CD8-positive, alpha-beta memory T cell (primary cell): Measurements from ENCODE around the gene SDCCAG8. TPM values are rescaled to one million over a fixed set of nuclear protein-coding genes. Genes with fewer than 3 reads are reported as not detected.

ENCODE experiments used
- CTCF ChIA-PET: fragments of 350-600 bp; sonication (Branson Sonifier 250); formaldehyde crosslinking; loops from one replicate; lab custom pipeline; 2021; ENCODE audit warnings: antibody characterized with exemption; lab: Charles Lee
- POLR2A ChIA-PET: fragments of 350-600 bp; sonication (Branson Sonifier 250); formaldehyde crosslinking; loops from one replicate; lab custom pipeline; 2021; ENCODE audit warnings: antibody characterized with exemption; lab: Charles Lee
- DNase-seq, 5 donors: peaks; one replicate each; pipeline versions ENCODE4 v3.0.0 to v3.0.0-alpha.2; 2020 to 2022; ENCODE audit warnings: mixed read lengths in 1 of 5
- H3K27ac ChIP-seq: one replicate; pipeline ENCODE4 v1.7.0; 2013; ENCODE audit warnings: low read depth, mild to moderate bottlenecking, low read length, moderate library complexity
- H3K27me3 ChIP-seq: 2 replicates; pipeline ENCODE4 v1.7.0; 2013; ENCODE audit warnings: low read length, mild to moderate bottlenecking; ENCODE audit not compliant: insufficient read depth, poor library complexity, severe bottlenecking
- H3K36me3 ChIP-seq: 2 replicates; pipeline ENCODE4 v1.7.0; 2013; ENCODE audit warnings: mild to moderate bottlenecking, low read length, moderate library complexity; ENCODE audit not compliant: insufficient read depth
- H3K4me1 ChIP-seq: 2 replicates; pipeline ENCODE4 v1.7.0; 2013; ENCODE audit warnings: mild to moderate bottlenecking, low read length, moderate library complexity; ENCODE audit not compliant: insufficient read depth
- H3K4me3 ChIP-seq: 2 replicates; pipeline ENCODE4 v1.7.0; 2013; ENCODE audit warnings: mild to moderate bottlenecking, low read length
- H3K9me3 ChIP-seq: 2 replicates; pipeline ENCODE4 v1.7.0; 2013; ENCODE audit warnings: mild to moderate bottlenecking, low read length
- H3K27ac Mint-ChIP-seq, 8 donors: one replicate each; pipeline ENCODE4 v1.8.0; 2020 to 2021; ENCODE audit warnings: mixed read lengths in 8 of 8, mild to moderate bottlenecking in 6 of 8, inconsistent platforms in 3 of 8, moderate library complexity in 3 of 8
- H3K27me3 Mint-ChIP-seq, 2 donors: one replicate each; pipeline ENCODE4 v1.8.0; 2020 to 2021; ENCODE audit warnings: mixed read lengths in 2 of 2, mild to moderate bottlenecking in 1 of 2, moderate library complexity in 1 of 2
- H3K36me3 Mint-ChIP-seq, 3 donors: one replicate each; pipeline ENCODE4 v1.8.0; 2020 to 2021; ENCODE audit warnings: mixed read lengths in 3 of 3, inconsistent platforms in 1 of 3, mild to moderate bottlenecking in 1 of 3
- H3K4me1 Mint-ChIP-seq, 3 donors: one replicate each; pipeline ENCODE4 v1.8.0; 2020 to 2021; ENCODE audit warnings: mixed read lengths in 3 of 3, inconsistent platforms in 1 of 3, mild to moderate bottlenecking in 1 of 3
- H3K4me3 Mint-ChIP-seq, 7 donors: one replicate each; pipeline ENCODE4 v1.8.0; 2020 to 2021; ENCODE audit warnings: mixed read lengths in 7 of 7, mild to moderate bottlenecking in 6 of 7, moderate library complexity in 4 of 7, inconsistent platforms in 2 of 7
- H3K9me3 Mint-ChIP-seq, 5 donors: one replicate each; pipeline ENCODE4 v1.8.0; 2020 to 2022; ENCODE audit warnings: mixed read lengths in 5 of 5, mild to moderate bottlenecking in 3 of 5, moderate library complexity in 2 of 5, inconsistent platforms in 1 of 5
- polyA plus RNA-seq: library from polyadenylated mRNA; unstranded; fragments of 300-500 nt; fragmentation: Illumina TruSeq; gene quantifications from one replicate; pipeline ENCODE4 v1.2.3, GENCODE V29; 2021
- total RNA-seq, 2 experiments: library from RNA; stranded (reverse); gene quantifications; one replicate each; pipeline ENCODE4 v1.2.3, GENCODE V29; 2021

The SDCCAG8 gene
- total and polyA plus RNA-seq, 3 experiments from 2014 or later: 17.8 to 22.3 (median 18.3) TPM

DNA sequence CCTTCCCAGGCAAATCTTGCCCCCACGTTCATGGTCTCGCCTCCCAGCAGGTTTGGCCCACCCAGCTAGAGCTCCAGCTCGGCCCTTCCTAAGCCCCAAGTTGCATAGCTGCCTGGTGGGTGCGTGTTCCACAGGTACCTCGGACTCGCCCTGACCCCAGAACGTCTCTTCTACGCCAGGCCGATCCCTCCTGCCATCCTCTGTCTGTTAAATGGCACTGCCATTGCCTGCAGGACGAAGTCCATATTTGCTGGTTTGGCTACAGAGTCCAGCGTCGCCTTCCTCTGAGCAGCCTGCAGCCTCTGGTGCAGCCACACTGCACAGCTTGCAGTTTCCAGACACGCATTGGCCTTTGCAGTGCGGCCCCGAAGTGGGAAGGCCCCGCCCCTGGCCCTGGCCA is 228.1 kb downstream of the SDCCAG8 start:
- no peak overlapping the region for H3K27ac ChIP-seq
- no peak for DNase-seq
- Mint-ChIP-seq H3K4me3 (peak overlapping the region; percentile 64 to 92 (median 76)), H3K27me3 (no peaks in the 10 kb centered on the region), H3K27ac (peak overlapping the region in 2 of 8 donors; percentile 15 to 55), H3K36me3 (peaks cover 2 to 7% (median 3%) of the 10 kb centered on the region in 3 donors), H3K4me1 (peaks cover 18 to 33% (median 26%) of the 10 kb centered on the region in 3 donors), H3K9me3 (no peaks in the 10 kb centered on the region)
- H3K4me1 ChIP-seq: peaks cover 13% of the 10 kb centered on the region
- ChIA-PET CTCF (no interaction called here), POLR2A (no interaction called here)
- H3K36me3 ChIP-seq: no peaks in the 10 kb centered on the region
- H3K27me3 ChIP-seq: no peaks in the 10 kb centered on the region
- no peaks in the 10 kb centered on the region for H3K9me3 ChIP-seq
- H3K4me3 ChIP-seq: no peak overlapping the region

DNA sequence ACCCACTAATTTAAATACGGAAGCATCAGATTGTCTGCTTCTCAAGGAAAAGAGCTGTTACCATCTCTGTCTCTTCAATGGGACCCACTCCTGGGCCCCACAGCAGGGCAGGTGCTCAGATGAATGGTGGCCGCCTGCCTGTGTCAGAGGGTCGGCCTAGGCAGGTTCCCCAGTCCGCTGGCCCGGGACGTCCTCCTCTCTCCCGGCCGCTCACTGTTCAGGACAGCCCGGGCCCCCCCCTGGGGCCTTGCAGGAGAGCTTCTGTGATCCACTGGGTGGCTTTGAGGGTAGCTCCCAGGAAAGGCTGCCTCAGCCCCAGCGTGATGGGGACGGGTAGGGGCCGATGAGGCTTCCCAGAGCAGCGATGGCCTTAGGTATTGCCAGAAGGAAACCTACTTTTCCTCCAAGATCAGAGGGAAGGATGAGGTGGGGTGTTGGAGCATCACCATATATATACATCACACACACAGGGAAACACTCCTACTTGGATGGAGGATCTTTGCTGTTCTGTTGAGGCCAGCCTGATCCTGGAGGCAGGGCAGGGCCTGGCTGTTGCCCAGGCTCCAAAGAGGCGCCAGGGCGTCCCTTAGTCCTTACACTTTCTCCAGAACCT is 231.3 kb downstream of the SDCCAG8 start:
- no peak overlapping the region for H3K27ac ChIP-seq
- Mint-ChIP-seq H3K4me3 (peak overlapping the region in 2 of 7 donors; percentile 44 to 46), H3K27ac (no peak overlapping the region), H3K4me1 (peaks cover 8 to 16% (median 9%) of the 10 kb centered on the region in 3 donors), H3K27me3 (no peaks in the 10 kb centered on the region), H3K9me3 (no peaks in the 10 kb centered on the region), H3K36me3 (peaks cover 0 to 13% (median 0%) of the 10 kb centered on the region in 3 donors)
- ChIA-PET CTCF (no interaction called here), POLR2A (interaction anchor here (0.6 kb wide), 1 partner anchor 1385 kb away, joined by 4 read pairs; no protein-coding TSS in a partner anchor)
- peaks cover 8% of the 10 kb centered on the region for H3K4me1 ChIP-seq
- no peak for DNase-seq
- H3K36me3 ChIP-seq: no peaks in the 10 kb centered on the region
- H3K27me3 ChIP-seq: no peaks in the 10 kb centered on the region
- no peaks in the 10 kb centered on the region for H3K9me3 ChIP-seq
- no peak overlapping the region for H3K4me3 ChIP-seq

DNA sequence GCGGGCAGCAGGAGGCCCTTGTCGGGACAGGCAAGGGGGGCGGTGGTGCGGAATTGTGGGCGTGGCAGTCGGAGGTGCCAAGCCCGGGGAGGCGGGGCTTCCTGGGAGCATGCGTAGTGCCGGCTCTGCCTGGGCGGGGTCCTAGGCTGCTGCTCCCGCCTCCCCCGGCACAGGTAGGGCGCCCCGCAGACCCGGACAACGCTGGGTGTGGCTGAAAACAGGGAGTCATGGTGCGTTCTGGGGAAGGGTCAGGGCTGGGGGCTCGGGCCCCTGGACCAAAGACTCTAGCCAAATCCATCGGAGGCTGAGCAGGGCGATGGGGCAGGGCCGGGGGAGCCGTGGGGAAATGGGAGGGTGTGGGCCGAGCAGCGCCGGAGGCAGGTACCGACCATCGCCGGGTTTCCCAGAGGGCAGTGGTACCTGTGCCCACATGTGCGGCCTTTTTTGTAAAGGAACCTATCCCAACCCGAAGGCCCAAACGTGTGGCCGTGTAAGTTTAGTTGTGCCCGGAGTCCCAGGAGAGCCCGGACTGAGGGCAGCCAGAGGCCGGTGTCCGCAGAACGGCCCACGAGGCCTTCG is 231.9 kb downstream of the SDCCAG8 start:
- H3K27ac ChIP-seq: no peak overlapping the region
- H3K9me3 ChIP-seq: no peaks in the 10 kb centered on the region
- no peaks in the 10 kb centered on the region for H3K27me3 Mint-ChIP-seq
- peaks cover 2 to 10% (median 5%) of the 10 kb centered on the region in 3 donors for H3K4me1 Mint-ChIP-seq
- H3K4me3 Mint-ChIP-seq: peak overlapping the region in 2 of 7 donors; percentile 44 to 46
- ChIA-PET CTCF (no interaction called here), POLR2A (no interaction called here)
- peaks cover 2% of the 10 kb centered on the region for H3K4me1 ChIP-seq
- no peaks in the 10 kb centered on the region for H3K9me3 Mint-ChIP-seq
- no peaks in the 10 kb centered on the region for H3K27me3 ChIP-seq
- no peaks in the 10 kb centered on the region for H3K36me3 ChIP-seq
- no peak overlapping the region for H3K27ac Mint-ChIP-seq
- no peak for DNase-seq
- H3K36me3 Mint-ChIP-seq: peaks cover 0 to 13% (median 0%) of the 10 kb centered on the region in 3 donors
- H3K4me3 ChIP-seq: no peak overlapping the region

DNA sequence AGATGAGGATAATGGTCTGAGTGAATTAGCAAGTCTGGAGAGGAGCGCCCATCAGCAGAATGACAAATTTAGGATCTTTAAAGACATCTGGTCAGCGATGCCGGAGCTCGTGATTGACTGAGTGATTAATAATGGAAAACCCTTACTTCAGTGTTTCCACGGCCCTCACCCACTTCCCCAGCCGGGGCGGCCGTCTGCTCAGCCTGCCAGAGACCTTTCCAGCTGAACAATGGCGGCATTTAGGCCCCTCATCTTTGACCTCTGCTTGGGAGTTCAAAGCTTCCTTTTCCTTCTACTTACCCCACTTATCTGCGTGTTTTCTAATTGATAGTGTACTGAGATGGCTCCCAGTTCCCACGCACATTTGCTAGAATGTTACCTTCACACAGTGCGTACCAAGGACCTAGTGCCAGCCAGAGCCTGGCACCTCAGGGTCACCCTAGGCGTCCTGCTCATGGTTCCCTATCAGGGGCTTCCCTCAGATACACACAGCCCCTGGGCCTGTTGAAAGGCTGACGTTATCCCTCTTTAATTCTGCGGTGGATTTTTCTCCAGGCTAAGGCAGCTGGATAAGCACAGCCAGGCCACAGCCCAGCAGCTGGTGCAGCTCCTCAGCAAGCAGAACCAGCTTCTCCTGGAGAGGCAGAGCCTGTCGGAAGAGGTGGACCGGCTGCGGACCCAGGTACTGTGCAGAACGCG is 232.8 kb downstream of the SDCCAG8 start:
- ChIA-PET POLR2A (no interaction called here), CTCF (no interaction called here)
- DNase-seq: no peak
- no peak overlapping the region for H3K4me3 ChIP-seq
- Mint-ChIP-seq H3K4me3 (no peak overlapping the region), H3K27me3 (no peaks in the 10 kb centered on the region), H3K9me3 (no peaks in the 10 kb centered on the region), H3K4me1 (peaks cover 0 to 4% (median 4%) of the 10 kb centered on the region in 3 donors), H3K36me3 (peaks cover 0 to 16% (median 0%) of the 10 kb centered on the region in 3 donors), H3K27ac (no peak overlapping the region)
- no peak overlapping the region for H3K27ac ChIP-seq
- H3K27me3 ChIP-seq: no peaks in the 10 kb centered on the region
- no peaks in the 10 kb centered on the region for H3K4me1 ChIP-seq
- H3K36me3 ChIP-seq: no peaks in the 10 kb centered on the region
- H3K9me3 ChIP-seq: no peaks in the 10 kb centered on the region

DNA sequence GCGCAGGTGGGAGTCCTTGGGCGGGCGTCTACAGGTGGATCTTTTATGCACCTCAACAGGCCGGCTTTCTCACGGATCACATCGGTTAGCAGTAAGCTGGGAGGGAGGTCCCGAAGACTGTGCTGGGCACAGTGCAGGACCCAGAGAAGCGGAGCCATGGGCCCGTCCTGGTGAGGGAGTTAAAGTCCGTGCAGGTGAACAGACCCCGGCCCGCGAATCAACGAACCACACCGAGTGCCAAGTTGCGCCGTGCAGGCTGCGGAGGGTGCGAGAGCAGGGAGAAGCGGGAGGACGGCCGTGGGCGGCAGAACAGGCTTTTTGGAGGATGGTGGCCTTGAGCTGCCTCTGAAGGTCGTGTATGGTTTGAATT is 233.3 kb downstream of the SDCCAG8 start:
- DNase-seq: no peak
- CTCF ChIA-PET: no interaction called here
- no peaks in the 10 kb centered on the region for H3K4me1 ChIP-seq
- H3K27me3 ChIP-seq: no peaks in the 10 kb centered on the region
- POLR2A ChIA-PET: no interaction called here
- H3K9me3 ChIP-seq: no peaks in the 10 kb centered on the region
- no peaks in the 10 kb centered on the region for H3K9me3 Mint-ChIP-seq
- peak overlapping the region in 1 of 8 donors; percentile 87 for H3K27ac Mint-ChIP-seq
- H3K27me3 Mint-ChIP-seq: no peaks in the 10 kb centered on the region
- no peak overlapping the region for H3K27ac ChIP-seq
- no peak overlapping the region for H3K4me3 Mint-ChIP-seq
- no peaks in the 10 kb centered on the region for H3K4me1 Mint-ChIP-seq
- peaks cover 0 to 17% (median 0%) of the 10 kb centered on the region in 3 donors for H3K36me3 Mint-ChIP-seq
- no peaks in the 10 kb centered on the region for H3K36me3 ChIP-seq
- no peak overlapping the region for H3K4me3 ChIP-seq

DNA sequence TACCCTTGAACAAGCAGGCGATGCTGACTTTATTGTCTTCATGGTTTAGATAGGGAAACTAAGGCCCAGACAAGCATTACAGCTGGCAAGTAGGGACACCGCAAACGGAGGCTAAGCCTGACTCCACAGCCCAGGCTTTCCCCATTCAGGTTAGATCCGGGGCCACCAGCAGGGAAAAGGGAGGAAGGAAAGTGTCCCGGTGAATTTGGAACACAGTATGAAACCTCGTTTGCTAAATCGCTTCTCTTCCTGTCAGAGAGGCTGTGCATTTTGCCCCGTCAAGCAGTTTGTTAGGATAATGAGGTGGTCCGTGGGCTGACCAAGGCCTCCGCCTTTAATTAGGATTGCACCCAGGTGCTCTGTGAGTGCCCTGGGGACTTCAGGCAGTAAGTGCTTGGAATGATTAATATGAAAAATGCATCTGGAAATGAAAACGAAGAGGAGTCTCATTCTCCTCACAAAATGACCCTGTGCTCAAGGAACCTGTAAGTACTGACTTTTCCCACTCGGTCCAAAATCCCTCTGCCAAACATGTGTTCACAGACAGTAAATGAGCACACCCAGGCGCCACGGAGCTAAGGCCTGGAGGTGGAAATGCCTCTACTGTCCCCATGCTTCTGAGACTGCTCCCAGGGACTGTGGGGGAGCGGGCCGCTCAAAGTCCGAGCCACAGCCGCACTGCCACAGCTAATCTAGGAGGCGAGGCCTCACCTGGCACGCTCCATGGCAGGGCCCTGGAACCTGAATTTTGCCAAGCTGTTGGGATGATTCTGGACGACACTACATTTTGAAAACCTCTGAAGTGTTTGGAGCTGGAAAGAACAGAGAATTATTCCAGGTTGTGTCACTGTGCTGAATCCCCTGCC is 234.1 kb downstream of the SDCCAG8 start:
- H3K27ac Mint-ChIP-seq: peak overlapping the region in 3 of 8 donors; percentile 22 to 87 (median 72)
- ChIA-PET POLR2A (no interaction called here), CTCF (interaction anchor here (0.8 kb wide), 1 partner anchor 12 kb away, joined by 3 read pairs; no protein-coding TSS in a partner anchor)
- H3K4me3 Mint-ChIP-seq: no peak overlapping the region
- H3K27me3 Mint-ChIP-seq: no peaks in the 10 kb centered on the region
- no peaks in the 10 kb centered on the region for H3K9me3 ChIP-seq
- H3K4me3 ChIP-seq: no peak overlapping the region
- H3K27ac ChIP-seq: no peak overlapping the region
- H3K9me3 Mint-ChIP-seq: no peaks in the 10 kb centered on the region
- no peaks in the 10 kb centered on the region for H3K4me1 Mint-ChIP-seq
- no peaks in the 10 kb centered on the region for H3K36me3 ChIP-seq
- H3K27me3 ChIP-seq: no peaks in the 10 kb centered on the region
- H3K4me1 ChIP-seq: no peaks in the 10 kb centered on the region
- no peak for DNase-seq
- H3K36me3 Mint-ChIP-seq: peaks cover 0 to 18% (median 4%) of the 10 kb centered on the region in 3 donors

DNA sequence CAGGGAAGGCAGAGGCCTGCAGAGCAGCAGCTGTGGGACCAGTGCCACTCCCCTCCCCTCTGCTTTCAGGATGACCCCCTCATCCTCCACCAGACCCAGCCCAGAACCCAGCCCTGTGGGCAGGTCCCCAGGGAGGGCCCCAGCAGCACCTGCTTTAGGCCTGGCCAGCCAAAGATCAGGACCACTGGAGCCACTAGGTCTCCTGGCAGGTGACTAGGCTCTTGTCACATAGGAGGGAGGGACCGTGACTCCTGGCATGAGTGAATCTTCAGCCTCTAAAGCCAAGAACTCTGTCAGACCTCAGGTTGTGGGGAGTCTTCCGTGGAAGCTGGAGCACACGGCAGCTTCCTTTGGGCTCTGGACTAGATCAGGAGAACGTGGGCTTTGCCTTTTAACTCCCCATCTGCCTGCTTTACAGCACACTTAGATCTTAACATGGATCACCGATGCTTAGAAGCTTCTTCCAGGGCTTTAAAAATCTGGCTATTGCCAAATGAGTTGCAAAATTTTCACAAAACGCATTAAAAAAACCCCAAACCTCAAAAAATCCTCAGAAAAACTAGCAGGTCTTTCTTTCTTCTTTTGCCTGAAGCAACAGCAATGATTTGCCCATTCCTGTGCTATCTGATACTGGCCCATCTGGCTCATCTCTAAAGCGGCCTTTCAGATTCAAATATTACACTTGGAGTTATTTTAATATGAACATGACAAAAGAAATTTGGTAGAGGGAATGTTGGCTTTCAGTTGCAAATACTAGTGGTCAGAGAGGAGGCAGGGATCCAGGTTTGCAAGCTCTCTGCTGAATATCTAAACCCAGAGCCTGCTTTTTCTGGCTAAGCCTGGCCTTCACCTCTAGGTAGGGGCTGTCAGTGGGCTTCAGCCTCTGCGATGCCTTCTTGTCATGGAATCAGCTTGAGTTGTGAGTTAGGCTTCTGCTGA is 235.2 kb downstream of the SDCCAG8 start:
- CTCF ChIA-PET: interaction anchor here (0.8 to 1.0 kb wide), 2 partner anchors 13 to 17 kb away, joined by 3 read pairs; no protein-coding TSS in a partner anchor

More for the DNA sequence above, 235.2 kb downstream of the SDCCAG8 start:
- H3K27ac ChIP-seq: no peak overlapping the region
- H3K4me1 Mint-ChIP-seq: peaks cover 0 to 3% (median 0%) of the 10 kb centered on the region in 3 donors
- no peak overlapping the region for H3K4me3 Mint-ChIP-seq
- no peaks in the 10 kb centered on the region for H3K4me1 ChIP-seq
- peaks cover 0 to 21% (median 4%) of the 10 kb centered on the region in 3 donors for H3K36me3 Mint-ChIP-seq
- no peaks in the 10 kb centered on the region for H3K9me3 ChIP-seq
- DNase-seq: no peak
- no peaks in the 10 kb centered on the region for H3K36me3 ChIP-seq
- POLR2A ChIA-PET: no interaction called here
- peak overlapping the region in 3 of 8 donors; percentile 9 to 26 (median 16) for H3K27ac Mint-ChIP-seq
- H3K27me3 ChIP-seq: no peaks in the 10 kb centered on the region
- H3K9me3 Mint-ChIP-seq: no peaks in the 10 kb centered on the region
- H3K27me3 Mint-ChIP-seq: no peaks in the 10 kb centered on the region
- no peak overlapping the region for H3K4me3 ChIP-seq
